CD4-positive, alpha-beta T cell (primary cell): Measurements from ENCODE around the gene ARTN. TPM values are rescaled to one million over a fixed set of nuclear protein-coding genes. Genes with fewer than 3 reads are reported as not detected.

Experiments used
- ATAC-seq: fragments of 200-7000 bp; cut with Tn5 transposase; one replicate; pipeline ENCODE4 v1.10.0; 2022; ENCODE audit warnings: mild to moderate bottlenecking; ENCODE audit not compliant: poor library complexity
- CTCF ChIA-PET: fragments of 350-600 bp; sonication (Branson Sonifier 250); formaldehyde crosslinking; loops from one replicate; lab custom pipeline; 2021; ENCODE audit warnings: antibody characterized with exemption, inconsistent platforms; lab: Charles Lee
- POLR2A ChIA-PET: fragments of 350-600 bp; sonication (Branson Sonifier 250); formaldehyde crosslinking; loops from one replicate; lab custom pipeline; 2021; ENCODE audit warnings: antibody characterized with exemption, inconsistent platforms; lab: Charles Lee
- DNase-seq, 14 experiments: peaks; one replicate each; pipeline ENCODE4 v3.0.0-alpha.2; 2013 to 2020; ENCODE audit warnings: mixed read lengths in 2 of 14
- H3K27ac ChIP-seq, 2 donors: one replicate each; pipeline versions ENCODE4 v1.5.1 to v1.7.0; 2013; ENCODE audit warnings: low read length in 2 of 2, low read depth in 1 of 2, mild to moderate bottlenecking in 1 of 2
- H3K27me3 ChIP-seq, 2 experiments: 1 replicate in 1 of 2; 2 replicates in 1 of 2; pipeline versions ENCODE4 v1.6.1 to v1.7.0; 2013; ENCODE audit warnings: low read length in 2 of 2, control low read depth in 1 of 2, mild to moderate bottlenecking in 1 of 2, moderate library complexity in 1 of 2; ENCODE audit not compliant: insufficient read depth in 2 of 2, control insufficient read depth in 1 of 2
- H3K36me3 ChIP-seq: one replicate; pipeline ENCODE4 v1.6.1; 2013; ENCODE audit warnings: low read length, control low read depth; ENCODE audit not compliant: insufficient read depth
- H3K4me1 ChIP-seq: one replicate; pipeline ENCODE4 v1.6.1; 2013; ENCODE audit warnings: low read length, control low read depth; ENCODE audit not compliant: insufficient read depth
- H3K4me3 ChIP-seq: one replicate; pipeline ENCODE4 v1.5.1; 2013; ENCODE audit warnings: mild to moderate bottlenecking, low read length, moderate library complexity
- H3K9me3 ChIP-seq, 2 experiments: 1 replicate in 1 of 2; 2 replicates in 1 of 2; pipeline versions ENCODE4 v1.6.1 to v1.7.0; 2013; ENCODE audit warnings: low read length in 2 of 2, mild to moderate bottlenecking in 2 of 2, control low read depth in 1 of 2, moderate library complexity in 1 of 2; ENCODE audit not compliant: control insufficient read depth in 1 of 2, insufficient read depth in 1 of 2
- H3K27ac Mint-ChIP-seq: one replicate; pipeline ENCODE4 v1.8.0; 2020; ENCODE audit warnings: mixed read lengths
- H3K27me3 Mint-ChIP-seq: one replicate; pipeline ENCODE4 v1.8.0; 2021; ENCODE audit warnings: mixed read lengths
- H3K36me3 Mint-ChIP-seq: one replicate; pipeline ENCODE4 v1.8.0; 2021; ENCODE audit warnings: low read depth, mixed read lengths
- H3K4me1 Mint-ChIP-seq: one replicate; pipeline ENCODE4 v1.8.0; 2021; ENCODE audit warnings: low read depth, mixed read lengths
- H3K4me3 Mint-ChIP-seq: one replicate; pipeline ENCODE4 v1.8.0; 2020; ENCODE audit warnings: mild to moderate bottlenecking, mixed read lengths
- H3K9me3 Mint-ChIP-seq: one replicate; pipeline ENCODE4 v1.8.0; 2020; ENCODE audit warnings: mixed read lengths
- CTCF ChIP-seq: fragments of 200-600 bp; IDR thresholded peaks from one replicate; pipeline ENCODE4 v1.8.0; 2022; ENCODE audit warnings: antibody characterized with exemption, mild to moderate bottlenecking
- intact Hi-C, 2 experiments: fragments of 100-400 bp; cut with DNase I in 1 of 2; cut with micrococcal nuclease in 1 of 2; formaldehyde crosslinking; loops; one replicate each; pipeline versions ENCODE4 v1.15.1 to v1.9.0; 2023 to 2025; cut with DNase I, micrococcal nuclease
- total RNA-seq, 174 experiments: library from RNA in 2 of 174; stranded (reverse) in 2 of 174; gene quantifications; one replicate each; pipeline ENCODE4 v1.2.3 and lab custom pipeline; 2021 to 2026

Gene ARTN
- total RNA-seq, 2 experiments from 2014 or later, result 0.55 to 1.3 TPM

- H3K9me3 ChIP-seq, result no peaks in the 10 kb centered on the region
- no peak for TF ChIP-seq CTCF
- ATAC-seq (no peak), DNase-seq (no peak)
- H3K27ac ChIP-seq, result no peak overlapping the region
- POLR2A ChIA-PET, result no interaction called here
- CTCF ChIA-PET, result no interaction called here
- peak overlapping the region; percentile 30 for H3K4me3 Mint-ChIP-seq
- H3K9me3 Mint-ChIP-seq, result no peaks in the 10 kb centered on the region
- H3K36me3 Mint-ChIP-seq, result peaks cover 27% of the 10 kb centered on the region
- peaks cover 28% of the 10 kb centered on the region for H3K4me1 ChIP-seq
- H3K36me3 ChIP-seq, result peaks cover 19% of the 10 kb centered on the region
- no peak overlapping the region for H3K4me3 ChIP-seq
- H3K27me3 ChIP-seq, result peaks cover 5 to 7% of the 10 kb centered on the region in 2 experiments
- intact Hi-C loops, result no loop called here
- H3K27ac Mint-ChIP-seq, result no peak overlapping the region
- peaks cover 13% of the 10 kb centered on the region for H3K27me3 Mint-ChIP-seq
- H3K4me1 Mint-ChIP-seq, result peaks cover 26% of the 10 kb centered on the region
These were observed 48.0 kb downstream of the ARTN start for GRCh38 chr1:43981636-43982035.

GRCh38 chr1:43982241-43982640 is 48.6 kb downstream of the ARTN start:
- Histone ChIP-seq H3K4me1 (peaks cover 23% of the 10 kb centered on the region), H3K27ac (no peak overlapping the region), H3K36me3 (peaks cover 13% of the 10 kb centered on the region), H3K4me3 (no peak overlapping the region), H3K9me3 (no peaks in the 10 kb centered on the region), H3K27me3 (peaks cover 5 to 7% of the 10 kb centered on the region in 2 experiments)
- no peaks in the 10 kb centered on the region for H3K9me3 Mint-ChIP-seq
- ChIA-PET POLR2A (no interaction called here), CTCF (no interaction called here)
- intact Hi-C loops, result no loop called here
- no peak for TF ChIP-seq CTCF
- DNase-seq (no peak), ATAC-seq (no peak)
- no peak overlapping the region for H3K4me3 Mint-ChIP-seq
- peaks cover 13% of the 10 kb centered on the region for H3K27me3 Mint-ChIP-seq
- H3K27ac Mint-ChIP-seq, result no peak overlapping the region
- H3K36me3 Mint-ChIP-seq, result peaks cover 21% of the 10 kb centered on the region
- peaks cover 20% of the 10 kb centered on the region for H3K4me1 Mint-ChIP-seq

DNA sequence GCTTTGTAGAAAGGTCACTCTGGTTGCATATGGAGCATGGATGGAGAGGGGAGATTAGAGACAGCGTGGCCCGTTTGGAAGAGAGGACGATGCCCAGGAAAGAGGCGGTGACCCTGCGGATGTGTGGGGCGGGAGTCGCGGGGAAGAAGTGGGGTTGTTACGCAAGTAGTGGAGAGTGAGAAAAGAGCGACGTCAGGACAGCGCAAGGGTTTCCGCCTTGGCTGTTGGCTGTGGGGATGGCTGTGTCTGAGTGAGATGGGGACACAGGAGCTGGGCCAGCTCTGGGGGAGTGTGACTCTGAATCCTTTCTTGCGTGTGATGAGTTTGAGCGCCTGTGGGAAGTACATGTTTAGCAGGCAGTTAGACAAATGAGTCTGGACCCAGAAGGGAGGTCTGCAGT is 49.2 kb downstream of the ARTN start:
- Mint-ChIP-seq H3K4me3 (no peak overlapping the region), H3K4me1 (peaks cover 14% of the 10 kb centered on the region), H3K9me3 (no peaks in the 10 kb centered on the region), H3K27ac (no peak overlapping the region), H3K36me3 (peaks cover 15% of the 10 kb centered on the region), H3K27me3 (peaks cover 13% of the 10 kb centered on the region)
- no peak for TF ChIP-seq CTCF
- H3K4me3 ChIP-seq, result no peak overlapping the region
- H3K9me3 ChIP-seq, result no peaks in the 10 kb centered on the region
- no peak for DNase-seq
- ChIA-PET POLR2A (no interaction called here), CTCF (no interaction called here)
- no peak overlapping the region for H3K27ac ChIP-seq
- intact Hi-C loops, result no loop called here
- H3K36me3 ChIP-seq, result peaks cover 7% of the 10 kb centered on the region
- H3K4me1 ChIP-seq, result peaks cover 23% of the 10 kb centered on the region
- peaks cover 5 to 7% of the 10 kb centered on the region in 2 experiments for H3K27me3 ChIP-seq
- no peak for ATAC-seq
